Breast epithelium (tissue), 3 donors: ENCODE data around the gene TSG101.

Experiments
- POLR2AphosphoS5 ChIP-seq, 3 donors: sonication (generic); formaldehyde crosslinking; IDR thresholded peaks; one replicate each; pipeline ENCODE4 v1.6.1; 2017; ENCODE audit warnings: antibody characterized with exemption in 3 of 3
- TF ChIP-seq, protein P1 (sequence below), 3 donors: fragments of 450-650 bp; IDR thresholded peaks; one replicate each; pipeline ENCODE4 v1.5.1; 2016 to 2017; ENCODE audit warnings: antibody characterized with exemption in 3 of 3, mild to moderate bottlenecking in 3 of 3, moderate library complexity in 3 of 3

DNA sequence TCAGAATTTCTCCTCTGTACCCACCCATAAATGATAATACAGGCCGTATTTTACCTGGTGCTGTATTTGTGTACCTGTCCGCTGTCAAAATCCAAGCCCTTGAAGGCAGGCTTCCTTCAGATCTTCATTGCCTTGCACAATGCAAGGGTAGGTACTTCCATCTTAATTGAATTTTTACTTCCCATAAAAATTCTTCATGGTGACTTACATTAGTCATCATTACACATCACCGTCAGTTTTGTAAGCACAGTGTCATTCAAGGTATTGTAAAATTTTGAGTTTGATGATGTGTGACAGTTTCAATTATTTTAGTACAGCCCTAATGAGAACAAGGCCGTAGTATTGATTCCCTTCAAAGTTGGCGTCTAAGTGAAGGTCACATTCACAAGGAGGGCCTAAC is 770 bp upstream of the TSG101 start:
- TF ChIP-seq, protein P1, sequence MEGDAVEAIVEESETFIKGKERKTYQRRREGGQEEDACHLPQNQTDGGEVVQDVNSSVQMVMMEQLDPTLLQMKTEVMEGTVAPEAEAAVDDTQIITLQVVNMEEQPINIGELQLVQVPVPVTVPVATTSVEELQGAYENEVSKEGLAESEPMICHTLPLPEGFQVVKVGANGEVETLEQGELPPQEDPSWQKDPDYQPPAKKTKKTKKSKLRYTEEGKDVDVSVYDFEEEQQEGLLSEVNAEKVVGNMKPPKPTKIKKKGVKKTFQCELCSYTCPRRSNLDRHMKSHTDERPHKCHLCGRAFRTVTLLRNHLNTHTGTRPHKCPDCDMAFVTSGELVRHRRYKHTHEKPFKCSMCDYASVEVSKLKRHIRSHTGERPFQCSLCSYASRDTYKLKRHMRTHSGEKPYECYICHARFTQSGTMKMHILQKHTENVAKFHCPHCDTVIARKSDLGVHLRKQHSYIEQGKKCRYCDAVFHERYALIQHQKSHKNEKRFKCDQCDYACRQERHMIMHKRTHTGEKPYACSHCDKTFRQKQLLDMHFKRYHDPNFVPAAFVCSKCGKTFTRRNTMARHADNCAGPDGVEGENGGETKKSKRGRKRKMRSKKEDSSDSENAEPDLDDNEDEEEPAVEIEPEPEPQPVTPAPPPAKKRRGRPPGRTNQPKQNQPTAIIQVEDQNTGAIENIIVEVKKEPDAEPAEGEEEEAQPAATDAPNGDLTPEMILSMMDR (IDR thresholded peaks at IDR 0.05) = no peak
- no peak for TF ChIP-seq POLR2AphosphoS5 (IDR thresholded peaks at IDR 0.05)
